Panc1 (cell line): Measurements from ENCODE around the gene CD93.

Experiments
- CTCF ChIP-seq: fragments of 450-650 bp; IDR thresholded peaks from 2 replicates; pipeline ENCODE4 v1.5.1; 2017; ENCODE audit warnings: mild to moderate bottlenecking
- POLR2AphosphoS5 ChIP-seq: IDR thresholded peaks from 2 replicates; pipeline ENCODE4 v1.6.1; 2012; ENCODE audit warnings: mild to moderate bottlenecking, low read depth, low read length, moderate library complexity
- REST ChIP-seq, 2 experiments: IDR thresholded peaks; 2 replicates each; pipeline ENCODE4 v1.6.1; 2011 to 2012; ENCODE audit warnings: low read depth in 2 of 2, control low read depth in 1 of 2, low read length in 1 of 2, mild to moderate bottlenecking in 1 of 2, moderate library complexity in 1 of 2; ENCODE audit not compliant: insufficient read depth in 1 of 2
- SIN3A ChIP-seq: IDR thresholded peaks from 2 replicates; pipeline ENCODE4 v1.6.1; 2012; ENCODE audit warnings: low read depth, mild to moderate bottlenecking, low read length, moderate library complexity, borderline replicate concordance; ENCODE audit not compliant: insufficient read depth
- TCF7L2 ChIP-seq: IDR thresholded peaks from 2 replicates; pipeline ENCODE4 v1.6.1; 2011; ENCODE audit warnings: mild to moderate bottlenecking, low read depth, low read length, inconsistent platforms

- no peak for TF ChIP-seq CTCF
- no peak for TF ChIP-seq POLR2AphosphoS5
- no peak for TF ChIP-seq SIN3A
- no peak for TF ChIP-seq TCF7L2
- no peak for TF ChIP-seq REST (IDR thresholded peaks at IDR 0.05; ENCODE audit: insufficient read depth in 1 of 2, low read depth in 2 of 2, low read length in 1 of 2)
Observed at GRCh38 chr20:23116311-23117089, 30.4 kb upstream of the CD93 start.
